HepG2 (cell line): ENCODE measurements around the gene TMEM31. TPM values are rescaled to one million over a fixed set of nuclear protein-coding genes. Genes with fewer than 3 reads are reported as not detected.
A peak's percentile ranks its signal among the peaks of the same experiment; 100 is the strongest.

Source experiments
- HMGXB3 ChIP-seq: sonication (generic); formaldehyde crosslinking; IDR thresholded peaks from 2 replicates; pipeline ENCODE4 v1.4.0; 2020; ENCODE audit warnings: missing genetic modification reagents, borderline replicate concordance
- HOXA9 ChIP-seq: sonication (generic); formaldehyde crosslinking; IDR thresholded peaks from 2 replicates; pipeline ENCODE4 v1.8.1; 2022; ENCODE audit warnings: missing genetic modification reagents, mild to moderate bottlenecking, moderate library complexity, borderline replicate concordance
- KDM5B ChIP-seq: sonication (generic); formaldehyde crosslinking; IDR thresholded peaks from 2 replicates; pipeline ENCODE4 v1.4.0; 2020; ENCODE audit warnings: missing genetic modification reagents, mild to moderate bottlenecking, borderline replicate concordance
- PHB2 ChIP-seq: fragments of 450-650 bp; IDR thresholded peaks from 2 replicates; pipeline ENCODE4 v1.6.1; 2018; ENCODE audit not compliant: partially characterized antibody
- REPIN1 ChIP-seq: sonication (generic); formaldehyde crosslinking; IDR thresholded peaks from 2 replicates; pipeline ENCODE4 v1.8.0; 2022; ENCODE audit warnings: missing genetic modification reagents, low read depth, mild to moderate bottlenecking, borderline replicate concordance
- RNF2 ChIP-seq: fragments of 450-650 bp; conservative IDR thresholded peaks from 2 replicates; pipeline ENCODE4 v1.6.1; 2016; ENCODE audit warnings: low read depth
- TEF ChIP-seq: sonication (generic); formaldehyde crosslinking; IDR thresholded peaks from 2 replicates; pipeline ENCODE4 v1.5.0; 2020; ENCODE audit warnings: missing genetic modification reagents
- ZBTB1 ChIP-seq: sonication (generic); formaldehyde crosslinking; IDR thresholded peaks from 2 replicates; pipeline ENCODE4 v1.4.0; 2020; ENCODE audit warnings: missing genetic modification reagents, borderline replicate concordance
- ZBTB44 ChIP-seq: sonication (generic); formaldehyde crosslinking; IDR thresholded peaks from 2 replicates; pipeline ENCODE4 v1.4.0; 2020; ENCODE audit warnings: missing genetic modification reagents
- ZMYM4 ChIP-seq: sonication (generic); formaldehyde crosslinking; IDR thresholded peaks from 2 replicates; pipeline ENCODE4 v1.8.1; 2023; ENCODE audit warnings: mild to moderate bottlenecking, missing genetic modification reagents
- ZNF281 ChIP-seq: sonication (generic); formaldehyde crosslinking; IDR thresholded peaks from 2 replicates; pipeline ENCODE4 v1.4.0; 2020; ENCODE audit warnings: missing genetic modification reagents, borderline replicate concordance
- ZNF326 ChIP-seq: sonication (generic); formaldehyde crosslinking; IDR thresholded peaks from 2 replicates; pipeline ENCODE4 v1.4.0; 2020; ENCODE audit warnings: missing genetic modification reagents, borderline replicate concordance
- ZNF414 ChIP-seq: sonication (generic); formaldehyde crosslinking; IDR thresholded peaks from 2 replicates; pipeline ENCODE4 v1.5.0; 2020; ENCODE audit warnings: missing genetic modification reagents
- ZNF747 ChIP-seq: sonication (generic); formaldehyde crosslinking; IDR thresholded peaks from 2 replicates; pipeline ENCODE4 v1.8.1; 2023; ENCODE audit warnings: missing genetic modification reagents, mild to moderate bottlenecking, borderline replicate concordance
- ZSCAN22 ChIP-seq: sonication (generic); formaldehyde crosslinking; IDR thresholded peaks from 2 replicates; pipeline ENCODE4 v1.4.0; 2020; ENCODE audit warnings: mild to moderate bottlenecking, missing genetic modification reagents
- ZSCAN9 ChIP-seq: IDR thresholded peaks from 2 replicates; pipeline ENCODE4 v1.6.1; 2016; ENCODE audit warnings: borderline replicate concordance
- polyA plus RNA-seq, 8 experiments: library from polyadenylated mRNA; depleted of rRNA in 3 of 8; stranded (reverse) in 7 of 8; unstranded in 1 of 8; fragments of >200 nt; fragmentation: Illumina TruSeq in 4 of 8; extraction: Trizol in 4 of 8; gene quantifications; 2 replicates each; pipeline versions ENCODE4 v1.2.1 to v1.2.3, GENCODE V29; 2011 to 2016; ENCODE audit warnings: low read depth in 4 of 8, missing spikeins in 1 of 8, mixed read lengths in 1 of 8; ENCODE audit not compliant: insufficient read depth in 1 of 8
- total RNA-seq, 5 experiments: library from RNA; depleted of rRNA; stranded (reverse); fragments of >200 nt; fragmentation: Illumina TruSeq; extraction: Trizol; gene quantifications; 2 replicates each; pipeline ENCODE4 v1.2.3, GENCODE V29; 2016; ENCODE audit warnings: low read depth in 1 of 5

TMEM31 gene
- total and polyA plus RNA-seq, 2 of the 13 experiments (the other 11 are each of a cell fraction or from before 2014, with no cell fraction given): 0.16 TPM; not detected in 1

GRCh38 chrX:103686199-103687072 is 24.3 kb upstream of the TMEM31 start, which contains the start of gene MORF4L2 (continued):
- TF ChIP-seq ZNF281 (peak; percentile 38; the same call in 1 of the 2 replicates), ZSCAN22 (CRISPR knock-in tag) (no peak), KDM5B (CRISPR knock-in tag) (no peak), TEF (no peak), ZNF414 (CRISPR knock-in tag) (no peak), RNF2 (no peak), ZSCAN9 (CRISPR knock-in tag) (no peak), ZNF326 (no peak), ZBTB44 (no peak), HOXA9 (CRISPR knock-in tag) (no peak), REPIN1 (CRISPR knock-in tag) (no peak), ZNF747 (CRISPR knock-in tag) (no peak), ZBTB1 (CRISPR knock-in tag) (no peak), HMGXB3 (CRISPR knock-in tag) (peak; percentile 99), ZMYM4 (no peak), PHB2 (no peak)
